IMR-90 (cell line): ENCODE data around the gene SEC14L1. TPM values are rescaled to one million over a fixed set of nuclear protein-coding genes. Genes with fewer than 3 reads are reported as not detected.
A peak's percentile ranks its signal among the peaks of the same experiment; 100 is the strongest.

Source experiments
- ATAC-seq: fragments of 200-7000 bp; cut with Tn5 transposase; 2 replicates; pipeline ENCODE4 v1.9.1; 2020; ENCODE audit warnings: low read depth, mild to moderate bottlenecking, moderate library complexity
- BruUV-seq: library from RNA; stranded (reverse); fragments of 400-500 nt; replicated peaks from 2 replicates; lab custom pipeline; 2021; lab: Mats Ljungman, UMichigan
- CTCF ChIA-PET: fragments of 300-600 bp; formaldehyde crosslinking; extraction: SDS; loops from one replicate; lab custom pipeline; 2021; ENCODE audit warnings: antibody characterized with exemption; lab: Yijun Ruan, JAX
- POLR2A ChIA-PET: fragments of 300-600 bp; sonication (Branson Sonifier 250); formaldehyde crosslinking; loops from one replicate; lab custom pipeline; 2022; ENCODE audit warnings: antibody characterized with exemption; ENCODE audit not compliant: unreplicated experiment; lab: Charles Lee
- DNase-seq: peaks from one replicate; pipeline ENCODE4 v3.0.0; 2013
- H2AFZ ChIP-seq: replicated peaks from 2 replicates; pipeline ENCODE3; 2013; ENCODE audit warnings: low read length, mild to moderate bottlenecking; ENCODE audit not compliant: poor library complexity
- H2AK5ac ChIP-seq: 2 replicates; pipeline ENCODE4 v1.6.1; 2013; ENCODE audit warnings: low read depth, low read length, inconsistent platforms
- H2AK9ac ChIP-seq: replicated peaks from 2 replicates; pipeline ENCODE3; 2013; ENCODE audit warnings: mild to moderate bottlenecking, low read depth, low read length, moderate library complexity; ENCODE audit not compliant: poor library complexity
- H2BK120ac ChIP-seq: 2 replicates; pipeline ENCODE4 v1.6.1; 2013; ENCODE audit warnings: low read depth, low read length, inconsistent platforms
- H2BK15ac ChIP-seq: 3 replicates; pipeline ENCODE4 v1.6.1; 2013; ENCODE audit warnings: low read depth, low read length, inconsistent platforms
- H2BK20ac ChIP-seq: 2 replicates; pipeline ENCODE4 v1.6.1; 2013; ENCODE audit warnings: low read depth, mild to moderate bottlenecking, inconsistent platforms, low read length, moderate library complexity
- H2BK5ac ChIP-seq: 2 replicates; pipeline ENCODE4 v1.6.1; 2013; ENCODE audit warnings: mild to moderate bottlenecking, low read depth, low read length, inconsistent platforms; ENCODE audit not compliant: poor library complexity, severe bottlenecking
- H3K14ac ChIP-seq: replicated peaks from 2 replicates; pipeline ENCODE4 v1.6.1; 2013; ENCODE audit warnings: low read depth, low read length, inconsistent platforms
- H3K18ac ChIP-seq: 2 replicates; pipeline ENCODE4 v1.6.1; 2013; ENCODE audit warnings: low read depth, low read length, control low read depth
- H3K23ac ChIP-seq: 2 replicates; pipeline ENCODE4 v1.6.1; 2013; ENCODE audit warnings: low read depth, low read length, inconsistent platforms
- H3K27ac ChIP-seq: 2 replicates; pipeline ENCODE4 v1.5.1; 2013; ENCODE audit warnings: mild to moderate bottlenecking, control low read depth, low read length; ENCODE audit not compliant: insufficient read depth
- H3K27me3 ChIP-seq: 2 replicates; pipeline ENCODE4 v1.6.1; 2013; ENCODE audit warnings: low read length; ENCODE audit not compliant: control insufficient read depth, insufficient read depth
- H3K36me3 ChIP-seq: 2 replicates; pipeline ENCODE4 v1.6.1; 2013; ENCODE audit warnings: low read length, mixed read lengths; ENCODE audit not compliant: control insufficient read depth, insufficient read depth
- H3K4ac ChIP-seq: 2 replicates; pipeline ENCODE4 v1.6.1; 2013; ENCODE audit warnings: low read depth, low read length, inconsistent platforms
- H3K4me1 ChIP-seq: 2 replicates; pipeline ENCODE4 v1.6.1; 2013; ENCODE audit warnings: low read length, mixed read lengths; ENCODE audit not compliant: control insufficient read depth, insufficient read depth
- H3K4me2 ChIP-seq: 2 replicates; pipeline ENCODE4 v1.6.1; 2013; ENCODE audit warnings: low read depth, mild to moderate bottlenecking, control low read depth, low read length, moderate library complexity
- H3K4me3 ChIP-seq: 2 replicates; pipeline ENCODE4 v1.5.1; 2013; ENCODE audit warnings: low read depth, mild to moderate bottlenecking, control low read depth, low read length, moderate library complexity; ENCODE audit not compliant: insufficient read depth
- H3K56ac ChIP-seq: 2 replicates; pipeline ENCODE4 v1.6.1; 2013; ENCODE audit warnings: low read length, inconsistent platforms; ENCODE audit not compliant: insufficient read depth; ENCODE audit errors: extremely low read depth
- H3K79me1 ChIP-seq, 2 experiments: 2 replicates each; pipeline ENCODE4 v1.6.1; 2013; ENCODE audit warnings: low read length in 2 of 2, inconsistent platforms in 1 of 2, low read depth in 1 of 2
- H3K9ac ChIP-seq: 2 replicates; pipeline ENCODE4 v1.6.1; 2013; ENCODE audit warnings: low read depth, low read length, control low read depth
- H3K9me1 ChIP-seq: 2 replicates; pipeline ENCODE4 v1.6.1; 2013; ENCODE audit warnings: low read length, inconsistent platforms; ENCODE audit not compliant: insufficient read depth
- H3K9me3 ChIP-seq: 2 replicates; pipeline ENCODE4 v1.6.1; 2013; ENCODE audit warnings: low read length; ENCODE audit not compliant: control insufficient read depth, insufficient read depth
- H4K20me1 ChIP-seq: 2 replicates; pipeline ENCODE4 v1.6.1; 2013; ENCODE audit warnings: low read length, inconsistent platforms; ENCODE audit not compliant: insufficient read depth
- H4K5ac ChIP-seq: 2 replicates; pipeline ENCODE4 v1.6.1; 2013; ENCODE audit warnings: mild to moderate bottlenecking, low read depth, low read length, control low read depth
- H4K8ac ChIP-seq, 2 experiments: 2 replicates each; pipeline ENCODE4 v1.6.1; 2013; ENCODE audit warnings: low read depth in 2 of 2, low read length in 2 of 2, control low read depth in 1 of 2, inconsistent platforms in 1 of 2
- H4K91ac ChIP-seq: 2 replicates; pipeline ENCODE4 v1.6.1; 2013; ENCODE audit warnings: low read depth, low read length, inconsistent platforms; ENCODE audit not compliant: insufficient read depth
- BHLHE40 ChIP-seq: fragments of 150-350 bp; IDR thresholded peaks from 2 replicates; pipeline ENCODE4 v1.6.1; 2016; ENCODE audit warnings: mild to moderate bottlenecking, low read depth, low read length
- CEBPB ChIP-seq: IDR thresholded peaks from 2 replicates; pipeline ENCODE4 v1.6.1; 2012; ENCODE audit warnings: low read depth, low read length, improper control_type of control experiment
- CHD1 ChIP-seq: IDR thresholded peaks from 2 replicates; pipeline ENCODE4 v1.6.1; 2012; ENCODE audit warnings: low read depth, low read length, improper control_type of control experiment
- FOS ChIP-seq: fragments of 150-350 bp; IDR thresholded peaks from 2 replicates; pipeline ENCODE4 v1.6.1; 2016; ENCODE audit warnings: low read depth, low read length
- MAFK ChIP-seq: IDR thresholded peaks from 2 replicates; pipeline ENCODE4 v1.6.1; 2012; ENCODE audit warnings: low read depth, low read length, improper control_type of control experiment
- MAZ ChIP-seq: IDR thresholded peaks from 2 replicates; pipeline ENCODE4 v1.6.1; 2012; ENCODE audit warnings: low read depth, mild to moderate bottlenecking, low read length, improper control_type of control experiment, moderate library complexity, borderline replicate concordance
- MXI1 ChIP-seq: IDR thresholded peaks from 2 replicates; pipeline ENCODE4 v1.6.1; 2012; ENCODE audit warnings: low read depth, mild to moderate bottlenecking, low read length, moderate library complexity, borderline replicate concordance
- NFE2L2 ChIP-seq: fragments of 150-350 bp; IDR thresholded peaks from 2 replicates; pipeline ENCODE4 v1.6.1; 2016; ENCODE audit warnings: low read depth, mild to moderate bottlenecking, low read length
- POLR2A ChIP-seq: IDR thresholded peaks from 2 replicates; pipeline ENCODE4 v1.6.1; 2012; ENCODE audit warnings: mild to moderate bottlenecking, low read depth, low read length
- RAD21 ChIP-seq: IDR thresholded peaks from 2 replicates; pipeline ENCODE4 v1.6.1; 2012; ENCODE audit warnings: low read length, improper control_type of control experiment
- RCOR1 ChIP-seq: IDR thresholded peaks from 2 replicates; pipeline ENCODE4 v1.6.1; 2012; ENCODE audit warnings: mild to moderate bottlenecking, low read length, improper control_type of control experiment; ENCODE audit not compliant: insufficient replicate concordance
- RFX5 ChIP-seq: IDR thresholded peaks from 2 replicates; pipeline ENCODE4 v1.8.0; 2012; ENCODE audit warnings: low read depth, mild to moderate bottlenecking, low read length, moderate library complexity
- SMC3 ChIP-seq: fragments of 150-350 bp; IDR thresholded peaks from 2 replicates; pipeline ENCODE4 v1.6.1; 2016; ENCODE audit warnings: low read depth, mild to moderate bottlenecking, antibody characterized with exemption, low read length, moderate library complexity
- WGBS, 2 experiments: methylation state at CpG; one replicate each; pipeline versions ENCODE4 v1.1.5 to v1.1.7; 2013; ENCODE audit warnings: missing lambda C conversion rate in 2 of 2; ENCODE audit not compliant: insufficient read length in 1 of 2; ENCODE audit errors: extremely low coverage in 2 of 2; 5-methylcytosine and 5-hydroxymethylcytosine counted together
- dilution Hi-C: fragments of 300-500 bp; cut with HindIII; formaldehyde crosslinking; loops from one replicate; pipeline ENCODE4 v1.14.3; 2018; ENCODE audit warnings: low sequenced_read_pairs; ENCODE audit not compliant: unreplicated experiment
- in situ Hi-C: fragments of 300-500 bp; cut with MboI; formaldehyde crosslinking; loops from 3 replicates; pipeline ENCODE4 v1.14.3; 2019; ENCODE audit warnings: low sequenced_read_pairs, inconsistent platforms, mixed read lengths
- intact Hi-C: fragments of 100-400 bp; cut with micrococcal nuclease; formaldehyde crosslinking; loops from 2 replicates; pipeline ENCODE4 v1.10.0; 2022
- polyA plus RNA-seq, 3 experiments: library from polyadenylated mRNA; depleted of rRNA; stranded (reverse); fragments of >200 nt; gene quantifications; 2 replicates each; pipeline ENCODE4 v1.2.3, GENCODE V29; 2012; ENCODE audit warnings: low replicate concordance in 1 of 3
- total RNA-seq: library from RNA; depleted of rRNA; stranded (reverse); fragments of >200 nt; gene quantifications from 2 replicates; pipeline ENCODE4 v1.2.3, GENCODE V29; 2012
- TF ChIP-seq, protein P1 (sequence below): conservative IDR thresholded peaks from 2 replicates; pipeline ENCODE4 v1.5.1; 2012; ENCODE audit warnings: mild to moderate bottlenecking, low read depth, low read length, improper control_type of control experiment
- TF ChIP-seq, protein P2 (sequence below): fragments of 150-350 bp; IDR thresholded peaks from 2 replicates; pipeline ENCODE4 v1.6.1; 2016; ENCODE audit warnings: low read depth, mild to moderate bottlenecking, low read length, moderate library complexity, borderline replicate concordance

The SEC14L1 gene
- total and polyA plus RNA-seq, 2 of the 4 experiments (the other 2 are of a cell fraction): 24.9 to 35.8 TPM

DNA sequence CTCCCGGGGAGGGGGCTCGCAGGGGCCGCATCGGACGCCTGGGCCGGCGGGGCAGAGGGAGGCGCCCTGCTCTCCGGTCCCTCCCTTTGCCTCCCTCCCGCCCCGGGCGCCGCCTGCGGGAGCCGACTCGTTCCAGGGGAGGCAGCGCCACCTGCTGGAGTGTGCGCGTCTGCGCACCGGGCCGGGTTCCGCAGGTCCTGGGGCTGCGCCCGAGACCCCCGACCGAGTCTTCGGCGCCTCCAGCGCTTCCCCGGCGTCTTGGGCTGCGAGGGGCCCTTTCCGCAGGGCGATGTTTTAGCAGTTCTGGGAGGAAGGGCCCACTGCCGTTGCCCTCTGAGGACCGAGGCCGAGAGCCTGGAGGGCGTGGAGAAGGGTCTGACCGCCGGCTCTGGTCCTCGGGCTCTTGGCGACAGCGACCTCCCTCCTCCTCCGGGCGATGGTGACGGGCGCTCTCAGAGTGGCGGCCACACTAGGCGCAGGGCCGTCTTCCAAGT is 106.3 kb downstream of the SEC14L1 start:
- CTCF ChIA-PET: interaction anchor here (1.0 kb wide), 1 partner anchor 122 kb away, joined by 3 read pairs; no protein-coding TSS in a partner anchor
- Histone ChIP-seq H2AK5ac (no peak overlapping the region), H2AFZ (peak overlapping the region; percentile 98), H2BK5ac (peak overlapping the region; percentile 56), H3K4ac (peak overlapping the region; percentile 86), H3K14ac (peak overlapping the region; percentile 45), H3K36me3 (no peaks in the 10 kb centered on the region), H3K4me1 (peaks cover 4% of the 10 kb centered on the region; the same call in 1 of the 2 replicates), H3K23ac (peak overlapping the region; percentile 84; the same call in 1 of the 2 replicates), H4K8ac (peak overlapping the region; percentile 62 to 93; a peak in 3 of 4 replicates), H3K4me2 (peak overlapping the region; percentile 89), H3K27ac (peak overlapping the region; percentile 50; the same call in 1 of the 2 replicates), H2BK20ac (peak overlapping the region; percentile 54; the same call in 1 of the 2 replicates), H2BK15ac (peak overlapping the region; percentile 92; the same call in 2 of the 3 replicates), H4K20me1 (no peaks in the 10 kb centered on the region), H3K9me3 (no peaks in the 10 kb centered on the region), H3K9me1 (no peaks in the 10 kb centered on the region; the same call in 1 of the 2 replicates), H3K4me3 (peak overlapping the region; percentile 59), H2AK9ac (peak overlapping the region; percentile 87), H3K18ac (peak overlapping the region; percentile 79), H3K9ac (peak overlapping the region; percentile 67), H4K91ac (peak overlapping the region; percentile 93), H3K79me1 (no peaks in the 10 kb centered on the region), H3K56ac (no peak overlapping the region), H3K27me3 (no peaks in the 10 kb centered on the region; the same call in 1 of the 2 replicates), H2BK120ac (peak overlapping the region; percentile 97), H4K5ac (peak overlapping the region; percentile 92)
- ATAC-seq (peak; percentile 99), DNase-seq (peak; percentile 59)
- in situ Hi-C loops: loop anchor here (25.0 kb wide), 1 partner anchor 385 kb away; the partner anchor contains the start of gene MGAT5B
- intact Hi-C loops: loop anchor here (1.0 to 5.0 kb wide), 2 partner anchors 161 to 380 kb away; partner anchors contain the start of gene MGAT5B
- dilution Hi-C loops: no loop called here
- 0% methylated on average over 14 of the region's 51 CpGs; no CpG with 5 or more reads in 1 of the 2 experiments for WGBS, 2 experiments
- no TSS peak for BruUV-seq
- POLR2A ChIA-PET: no interaction called here
- TF ChIP-seq SMC3 (peak; percentile 78), MAFK (no peak), RCOR1 (no peak), CHD1 (no peak), MAZ (peak; percentile 94; the same call in 1 of the 2 replicates), POLR2A (0 out of 2 replicates have a peak, but pooled peaks have one; percentile 35), CEBPB (no peak), BHLHE40 (no peak), FOS (no peak), RAD21 (peak; percentile 88), RFX5 (no peak), NFE2L2 (no peak), MXI1 (no peak)
- TF ChIP-seq, protein P1, sequence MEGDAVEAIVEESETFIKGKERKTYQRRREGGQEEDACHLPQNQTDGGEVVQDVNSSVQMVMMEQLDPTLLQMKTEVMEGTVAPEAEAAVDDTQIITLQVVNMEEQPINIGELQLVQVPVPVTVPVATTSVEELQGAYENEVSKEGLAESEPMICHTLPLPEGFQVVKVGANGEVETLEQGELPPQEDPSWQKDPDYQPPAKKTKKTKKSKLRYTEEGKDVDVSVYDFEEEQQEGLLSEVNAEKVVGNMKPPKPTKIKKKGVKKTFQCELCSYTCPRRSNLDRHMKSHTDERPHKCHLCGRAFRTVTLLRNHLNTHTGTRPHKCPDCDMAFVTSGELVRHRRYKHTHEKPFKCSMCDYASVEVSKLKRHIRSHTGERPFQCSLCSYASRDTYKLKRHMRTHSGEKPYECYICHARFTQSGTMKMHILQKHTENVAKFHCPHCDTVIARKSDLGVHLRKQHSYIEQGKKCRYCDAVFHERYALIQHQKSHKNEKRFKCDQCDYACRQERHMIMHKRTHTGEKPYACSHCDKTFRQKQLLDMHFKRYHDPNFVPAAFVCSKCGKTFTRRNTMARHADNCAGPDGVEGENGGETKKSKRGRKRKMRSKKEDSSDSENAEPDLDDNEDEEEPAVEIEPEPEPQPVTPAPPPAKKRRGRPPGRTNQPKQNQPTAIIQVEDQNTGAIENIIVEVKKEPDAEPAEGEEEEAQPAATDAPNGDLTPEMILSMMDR: peak; percentile 85
- TF ChIP-seq, protein P2, sequence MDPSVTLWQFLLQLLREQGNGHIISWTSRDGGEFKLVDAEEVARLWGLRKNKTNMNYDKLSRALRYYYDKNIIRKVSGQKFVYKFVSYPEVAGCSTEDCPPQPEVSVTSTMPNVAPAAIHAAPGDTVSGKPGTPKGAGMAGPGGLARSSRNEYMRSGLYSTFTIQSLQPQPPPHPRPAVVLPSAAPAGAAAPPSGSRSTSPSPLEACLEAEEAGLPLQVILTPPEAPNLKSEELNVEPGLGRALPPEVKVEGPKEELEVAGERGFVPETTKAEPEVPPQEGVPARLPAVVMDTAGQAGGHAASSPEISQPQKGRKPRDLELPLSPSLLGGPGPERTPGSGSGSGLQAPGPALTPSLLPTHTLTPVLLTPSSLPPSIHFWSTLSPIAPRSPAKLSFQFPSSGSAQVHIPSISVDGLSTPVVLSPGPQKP: no peak
